GM12874 (cell line): ENCODE measurements around the gene S100A14.

Experiments used
- CTCF ChIP-seq: IDR thresholded peaks from 2 replicates; pipeline ENCODE4 v1.5.1; 2011; ENCODE audit warnings: low read depth, mild to moderate bottlenecking, control low read depth, low read length, moderate library complexity; ENCODE audit not compliant: insufficient read depth

S100A14 gene

DNA sequence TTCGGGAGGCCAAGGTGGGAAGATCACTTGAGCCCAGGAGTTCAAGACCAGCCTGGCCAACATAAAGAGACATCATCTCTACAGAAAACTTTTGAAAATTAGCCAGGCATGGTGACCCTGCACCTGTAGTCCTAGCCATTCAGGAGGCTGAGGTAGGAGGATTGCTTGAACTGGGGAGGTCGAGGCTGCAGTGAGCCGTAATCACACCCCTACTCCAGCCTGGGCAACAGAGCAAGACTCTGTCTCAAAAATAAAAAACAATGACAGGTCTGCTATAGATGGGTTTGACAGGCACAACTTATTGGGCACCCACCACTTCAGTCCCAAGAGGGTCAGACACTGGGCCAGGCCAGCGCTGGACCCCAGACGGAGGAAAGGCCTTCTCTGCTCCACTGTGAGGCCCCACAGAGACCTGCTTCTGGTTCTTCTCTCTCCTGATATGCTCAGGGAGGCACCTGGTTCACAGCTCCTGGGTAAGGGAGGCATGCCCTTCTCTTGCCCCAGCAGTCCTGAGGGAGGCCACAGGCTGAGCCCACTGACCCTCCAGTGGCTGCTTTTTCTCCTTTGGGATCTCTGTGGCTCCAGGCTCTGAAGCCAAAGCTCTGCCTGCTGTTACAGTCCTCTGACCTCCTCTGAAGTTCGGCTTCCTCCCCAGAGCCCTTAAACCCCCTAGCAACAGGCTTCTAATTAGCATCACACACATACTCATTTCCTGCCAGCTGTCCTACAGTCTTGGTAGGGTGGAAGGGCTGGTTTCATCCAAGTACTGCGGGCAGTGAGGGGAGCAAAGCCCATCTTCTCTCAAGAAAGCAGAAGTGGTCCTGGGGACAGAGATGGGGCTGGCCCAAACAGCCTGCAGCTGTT, 17.6 kb downstream of the S100A14 start:
- no peak for TF ChIP-seq CTCF

GRCh38 chr1:153597206-153597605, 18.9 kb downstream of the S100A14 start:
- no peak for TF ChIP-seq CTCF

- TF ChIP-seq CTCF: no peak
Observed at GRCh38 chr1:153592748-153593147, 23.4 kb downstream of the S100A14 start.

- TF ChIP-seq CTCF: no peak
Observed at GRCh38 chr1:153588482-153588881, 27.6 kb downstream of the S100A14 start.

DNA sequence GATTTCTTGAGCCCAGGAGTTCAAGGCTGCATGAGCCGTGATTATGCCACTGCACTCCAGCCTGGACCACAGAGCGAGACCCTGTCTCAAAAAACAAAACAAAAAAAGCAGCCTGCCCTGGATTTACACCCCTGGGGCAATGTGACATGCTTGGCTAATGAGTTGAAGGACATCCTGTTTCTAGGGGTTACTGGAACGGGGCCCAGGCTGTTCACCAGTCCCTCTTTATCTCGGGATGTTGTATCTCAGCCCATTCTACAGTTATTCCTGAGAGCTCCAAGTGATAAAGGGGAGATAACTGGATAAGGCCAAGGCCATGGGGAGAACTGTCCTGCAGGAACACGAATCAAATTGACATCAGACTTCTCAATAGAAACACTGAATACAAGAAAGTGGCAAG, 28.8 kb downstream of the S100A14 start:
- TF ChIP-seq CTCF: no peak

DNA sequence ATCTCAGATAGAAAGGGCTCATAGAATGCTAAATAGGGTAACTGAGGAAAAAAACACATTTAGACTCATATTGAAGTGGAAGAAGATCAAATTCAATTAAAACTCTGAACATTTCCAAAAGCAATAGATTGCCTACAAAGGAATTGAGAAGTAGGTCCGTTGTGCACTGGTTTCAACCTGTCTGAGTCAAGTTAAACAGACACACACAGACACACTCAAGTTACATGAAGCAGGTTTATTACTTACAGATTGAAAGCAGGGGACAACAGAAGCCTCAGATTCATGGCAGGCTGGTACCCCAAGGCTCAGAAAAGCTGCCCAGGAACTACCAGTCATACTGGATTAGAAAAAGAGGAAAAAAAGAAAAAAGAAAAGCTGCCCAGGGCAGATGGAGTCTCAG, 29.8 kb downstream of the S100A14 start:
- no peak for TF ChIP-seq CTCF

- no peak for TF ChIP-seq CTCF
Observed at GRCh38 chr1:153585006-153585405, 31.1 kb downstream of the S100A14 start.
